ENCODE data around the gene FARS2. TPM values are rescaled to one million over a fixed set of nuclear protein-coding genes. Genes with fewer than 3 reads are reported as not detected.

The FARS2 gene
- total RNA-seq, 1 experiment from 2014 or later, result 13.8 TPM

- ChIA-PET POLR2A (no interaction called here), CTCF (no interaction called here), RAD21 (ENCODE audit: low non-redundant PET in 1 of 2, low total read pairs in 2 of 2, uncharacterized antibody in 2 of 2, unreplicated experiment in 2 of 2) (no interaction called here)
- TF ChIP-seq POLR2A (IDR thresholded peaks at IDR 0.05; ENCODE audit: borderline replicate concordance, extremely low read depth, insufficient read depth, insufficient read length) (no peak), CTCF (IDR thresholded peaks at IDR 0.05 in 2 of 3, conservative IDR thresholded peaks at IDR 0.05 in 1 of 3; ENCODE audit: borderline replicate concordance in 1 of 3, insufficient read depth in 1 of 3, low read depth in 2 of 3, low read length in 2 of 3) (no peak)
- no peaks in the 10 kb centered on the region for H3K27me3 ChIP-seq (ENCODE audit: insufficient read depth, low read length)
- H3K4me3 ChIP-seq (replicated peaks in 1 of 2; ENCODE audit: low read depth in 1 of 2, low read length in 2 of 2), result no peak overlapping the region
- H3K79me2 ChIP-seq (ENCODE audit: insufficient read depth, low read length), result no peaks in the 10 kb centered on the region; the same call in 1 of the 2 replicates
- ATAC-seq (no peak), DNase-seq (ENCODE audit: low read depth, low spot score) (no peak)
- H3K9me3 ChIP-seq (ENCODE audit: control insufficient read depth in 1 of 2, insufficient read depth in 1 of 2, low read depth in 1 of 2, low read length in 2 of 2), result no peaks in the 10 kb centered on the region
- no peaks in the 10 kb centered on the region for H4K20me1 ChIP-seq (ENCODE audit: insufficient read depth)
- H3K4me1 ChIP-seq (ENCODE audit: control insufficient read depth in 1 of 2, insufficient read depth in 2 of 2, low read length in 2 of 2), result peaks cover 0 to 4% of the 10 kb centered on the region in 2 experiments; a peak in 1 of 4 replicates
- no peaks in the 10 kb centered on the region for H3K36me3 ChIP-seq (ENCODE audit: control insufficient read depth in 1 of 2, insufficient read depth in 2 of 2, low read length in 2 of 2)
- intact Hi-C loops (cut with micrococcal nuclease), result no loop called here
- no peaks in the 10 kb centered on the region for H3K9me2 ChIP-seq (ENCODE audit: insufficient read depth)
- H3K9ac ChIP-seq (ENCODE audit: low read length), result no peak overlapping the region
- H3K27ac ChIP-seq (ENCODE audit: low read depth, low read length), result no peak overlapping the region
- no TSS peak for BruUV-seq (replicated peaks)
- H2AFZ ChIP-seq (ENCODE audit: low read depth, low read length, poor library complexity, severe bottlenecking), result no peak overlapping the region
- no peak overlapping the region for H3K4me2 ChIP-seq (ENCODE audit: low read length)
Observed at GRCh38 chr6:5308066-5308465, 46.8 kb downstream of the FARS2 start.

GRCh38 chr6:5314191-5314865 is 53.0 kb downstream of the FARS2 start:
- Histone ChIP-seq H3K27ac (ENCODE audit: low read depth, low read length) (no peak overlapping the region), H3K9me2 (ENCODE audit: insufficient read depth) (no peaks in the 10 kb centered on the region), H3K4me2 (ENCODE audit: low read length) (no peak overlapping the region), H3K4me3 (replicated peaks in 1 of 2; ENCODE audit: low read depth in 1 of 2, low read length in 2 of 2) (no peak overlapping the region), H3K4me1 (ENCODE audit: control insufficient read depth in 1 of 2, insufficient read depth in 2 of 2, low read length in 2 of 2) (no peaks in the 10 kb centered on the region), H3K79me2 (ENCODE audit: insufficient read depth, low read length) (no peaks in the 10 kb centered on the region), H3K9ac (ENCODE audit: low read length) (no peak overlapping the region), H2AFZ (ENCODE audit: low read depth, low read length, poor library complexity, severe bottlenecking) (no peak overlapping the region), H3K36me3 (ENCODE audit: control insufficient read depth in 1 of 2, insufficient read depth in 2 of 2, low read length in 2 of 2) (no peaks in the 10 kb centered on the region), H3K9me3 (ENCODE audit: control insufficient read depth in 1 of 2, insufficient read depth in 1 of 2, low read depth in 1 of 2, low read length in 2 of 2) (no peaks in the 10 kb centered on the region), H3K27me3 (ENCODE audit: insufficient read depth, low read length) (no peaks in the 10 kb centered on the region), H4K20me1 (ENCODE audit: insufficient read depth) (no peaks in the 10 kb centered on the region; the same call in 1 of the 2 replicates)
- BruUV-seq (replicated peaks), result no TSS peak
- CTCF ChIA-PET, result no interaction called here
- intact Hi-C loops (cut with micrococcal nuclease), result no loop called here
- ATAC-seq, result no peak
- no peak for TF ChIP-seq FOSL1 (IDR thresholded peaks at IDR 0.05; ENCODE audit: low read depth)
- TF ChIP-seq REST (IDR thresholded peaks at IDR 0.05; ENCODE audit: low read depth), result no peak
- no peak for TF ChIP-seq ZNF274 (IDR thresholded peaks at IDR 0.05; ENCODE audit: low read depth, low read length)
- no peak for DNase-seq (ENCODE audit: low read depth, low spot score)
- RAD21 ChIA-PET (ENCODE audit: low non-redundant PET in 1 of 2, low total read pairs in 2 of 2, uncharacterized antibody in 2 of 2, unreplicated experiment in 2 of 2), result no interaction called here
- POLR2A ChIA-PET, result interaction anchor here (0.6 kb wide), 1 partner anchor 311 kb away, joined by 3 read pairs; no protein-coding TSS in a partner anchor

All from HCT116 (cell line).